T47D (cell line): ENCODE data around the gene APOB.
A peak's percentile ranks its signal among the peaks of the same experiment; 100 is the strongest.

Experiments used
- DNase-seq, 2 experiments: peaks; one replicate each; pipeline versions ENCODE4 v3.0.0 to v3.0.0-alpha.2; 2011 to 2012; ENCODE audit warnings: low read depth in 1 of 2, low spot score in 1 of 2
- JUND ChIP-seq: IDR thresholded peaks from 2 replicates; pipeline ENCODE4 v1.6.1; 2012; ENCODE audit warnings: low read depth
- in situ Hi-C: cut with HindIII; loops from 2 replicates; pipeline ENCODE4 v1.10.0; 2016; ENCODE audit warnings: low sequenced_read_pairs, low pct_unique_long_range_greater_than_20kb

APOB gene

GRCh38 chr2:20997953-20998722 is 45.7 kb downstream of the APOB start:
- TF ChIP-seq JUND: no peak
- in situ Hi-C loops: no loop called here
- DNase-seq: no peak

GRCh38 chr2:20994130-20994529 is 49.7 kb downstream of the APOB start:
- no peak for DNase-seq
- TF ChIP-seq JUND: no peak
- in situ Hi-C loops: no loop called here

GRCh38 chr2:20992201-20992711 is 51.6 kb downstream of the APOB start:
- TF ChIP-seq JUND: 0 out of 2 replicates have a peak, but pooled peaks have one; percentile 20
- peak; percentile 39 to 72 for DNase-seq
- in situ Hi-C loops: no loop called here

GRCh38 chr2:20990442-20991430 is 53.1 kb downstream of the APOB start:
- in situ Hi-C loops: no loop called here
- TF ChIP-seq JUND: no peak
- no peak for DNase-seq

GRCh38 chr2:20989404-20989803 is 54.5 kb downstream of the APOB start:
- no peak for DNase-seq
- TF ChIP-seq JUND: no peak
- in situ Hi-C loops: no loop called here

GRCh38 chr2:20988905-20989304 is 55.0 kb downstream of the APOB start:
- no peak for TF ChIP-seq JUND
- in situ Hi-C loops: no loop called here
- DNase-seq: no peak

- in situ Hi-C loops: no loop called here
- no peak for DNase-seq
- no peak for TF ChIP-seq JUND
Observed at GRCh38 chr2:20986024-20986939, 57.6 kb downstream of the APOB start.

- in situ Hi-C loops: no loop called here
- no peak for DNase-seq
- TF ChIP-seq JUND: no peak
Observed at GRCh38 chr2:20985062-20985461, 58.8 kb downstream of the APOB start.

GRCh38 chr2:20984408-20984807 is 59.5 kb downstream of the APOB start:
- in situ Hi-C loops: no loop called here
- no peak for DNase-seq
- no peak for TF ChIP-seq JUND

GRCh38 chr2:20983844-20984243 is 60.0 kb downstream of the APOB start:
- DNase-seq: no peak
- no peak for TF ChIP-seq JUND
- in situ Hi-C loops: no loop called here

- in situ Hi-C loops: no loop called here
- DNase-seq: no peak
- TF ChIP-seq JUND: no peak
Observed at GRCh38 chr2:20982861-20983260, 61.0 kb downstream of the APOB start.
